Cerebellar nuclear complex (tissue), 1 donor: ENCODE results near the gene AGAP9.
"Not testable (repeated sequence)": the region's sequence is repeated elsewhere in the genome, so short reads cannot be mapped to it uniquely, and the experiment has no call there.

Experiments
- DNase-seq, 2 experiments: peaks; one replicate each; lab custom pipeline; 2025; lab: John Stamatoyannopoulos, UW

The AGAP9 gene

GRCh38 chr10:47523475-47523874 is at the start of gene AGAP9:
Gene AGAP9 (minus strand): TSS chr10:47523638. CDS start chr10:47523526, 112 bp downstream.
- not testable (repeated sequence) for DNase-seq

DNA sequence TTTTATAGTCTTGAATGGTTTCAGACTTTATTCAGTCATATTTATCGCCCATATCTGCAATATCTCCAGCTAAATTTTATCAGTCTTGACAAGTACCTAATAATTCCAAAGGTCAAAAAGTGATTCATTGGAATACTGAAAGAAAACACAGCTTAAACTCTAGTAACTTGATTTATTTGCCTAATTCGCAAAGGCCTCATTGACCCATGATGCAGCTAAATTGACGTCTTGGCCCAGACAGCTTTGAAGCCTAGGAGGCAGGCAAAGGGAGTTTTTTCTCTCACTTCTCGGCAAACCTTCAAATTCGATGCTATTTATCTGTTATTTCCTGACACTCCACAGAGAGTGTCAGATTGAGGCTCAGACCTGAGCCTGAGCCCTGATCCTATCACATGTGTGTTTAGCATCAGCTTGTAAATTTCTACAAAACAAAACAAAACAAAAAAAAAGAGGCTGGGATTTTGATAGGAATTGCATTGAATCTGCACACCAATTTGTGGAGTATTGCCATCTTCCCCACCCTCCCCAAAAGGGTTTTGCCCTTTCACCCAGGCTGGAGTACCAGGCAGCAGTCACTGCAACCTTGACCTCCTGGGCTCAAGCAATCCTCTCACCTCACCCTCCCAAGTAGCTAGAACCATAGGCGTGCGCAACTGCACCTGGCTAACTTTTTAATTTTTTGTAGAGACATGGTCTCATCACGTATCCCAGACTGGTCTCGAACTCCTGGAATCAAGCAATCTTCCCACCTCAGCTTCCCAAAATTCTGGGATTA is 47.9 kb upstream of the AGAP9 start:
- not testable (repeated sequence) for DNase-seq

- not testable (repeated sequence) for DNase-seq
Observed at GRCh38 chr10:47566757-47567156, 43.3 kb upstream of the AGAP9 start.

GRCh38 chr10:47566108-47566699 is 42.8 kb upstream of the AGAP9 start:
- not testable (repeated sequence) for DNase-seq

DNA sequence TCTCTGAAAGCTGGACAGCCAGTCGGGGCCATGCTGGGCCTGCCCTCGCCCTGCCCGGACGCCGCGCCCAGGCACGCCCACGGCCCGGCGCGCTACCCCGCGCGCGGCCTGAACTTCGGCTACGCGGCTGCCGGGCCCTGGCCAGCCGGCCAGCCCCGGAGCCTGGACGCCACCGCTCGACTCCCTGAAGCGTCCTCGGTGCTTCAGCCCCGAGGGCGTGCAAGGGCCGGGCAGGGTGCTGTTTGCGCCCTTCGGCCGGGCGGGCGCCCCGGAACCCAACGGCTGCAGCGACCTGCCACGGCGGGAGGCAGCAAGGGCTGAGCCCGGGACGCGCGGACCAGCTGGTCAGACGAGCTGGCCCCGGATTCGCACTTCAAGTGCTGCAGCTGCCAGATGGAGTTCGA is 42.1 kb upstream of the AGAP9 start:
- DNase-seq: not testable (repeated sequence)

- DNase-seq: not testable (repeated sequence)
Observed at GRCh38 chr10:47564953-47565352, 41.5 kb upstream of the AGAP9 start.

DNA sequence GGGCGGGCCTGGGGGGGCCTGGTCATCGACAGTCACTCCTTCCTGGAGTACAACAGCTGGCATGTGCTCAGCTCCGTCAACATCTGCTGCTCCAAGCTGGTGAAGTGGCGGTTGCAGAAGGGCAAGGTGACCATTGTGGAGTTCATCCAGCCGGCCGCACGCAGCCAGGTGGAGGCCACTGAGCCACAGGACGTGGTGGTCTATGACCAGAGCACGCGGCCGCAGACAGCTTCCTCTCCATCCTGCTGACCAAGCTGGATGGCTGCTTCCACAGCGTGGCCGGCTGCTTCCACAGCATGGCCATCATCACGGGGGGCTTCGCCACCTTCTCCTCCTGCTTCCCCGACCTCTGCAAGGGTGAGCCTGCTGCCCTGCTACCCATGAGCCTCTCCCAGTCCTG is 40.9 kb upstream of the AGAP9 start:
- not testable (repeated sequence) for DNase-seq

GRCh38 chr10:47560452-47560851 is 37.0 kb upstream of the AGAP9 start:
- DNase-seq: not testable (repeated sequence)

DNA sequence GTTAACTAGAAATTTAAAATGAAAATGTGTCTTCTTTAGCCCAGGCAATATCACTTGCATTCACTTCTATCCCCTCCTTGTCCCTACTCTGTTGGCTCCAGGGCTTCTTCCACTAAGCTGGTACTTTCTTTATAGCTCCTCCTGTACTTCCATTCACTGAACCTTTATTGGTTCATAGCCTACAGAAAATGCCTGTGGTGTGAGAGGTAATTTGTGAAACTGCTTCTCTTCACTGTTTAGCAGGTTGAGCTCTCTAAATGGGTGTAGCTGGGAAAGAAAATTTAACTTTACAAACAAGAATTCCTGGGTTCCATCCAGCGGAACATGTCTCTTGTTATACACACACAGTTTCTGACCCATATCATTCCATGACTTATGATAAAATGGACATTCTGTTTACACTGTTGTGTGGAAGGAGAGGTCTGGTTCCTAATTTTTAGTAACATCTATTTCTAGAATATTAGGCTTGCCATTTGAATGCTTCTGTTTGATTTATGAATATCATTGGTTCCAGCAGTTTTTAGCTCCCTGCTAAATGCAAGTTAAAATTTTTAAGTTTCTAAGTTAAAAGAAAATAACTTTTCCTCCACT is 36.4 kb upstream of the AGAP9 start:
- not testable (repeated sequence) for DNase-seq

GRCh38 chr10:47558109-47558508 is 34.7 kb upstream of the AGAP9 start:
- DNase-seq: not testable (repeated sequence)

DNA sequence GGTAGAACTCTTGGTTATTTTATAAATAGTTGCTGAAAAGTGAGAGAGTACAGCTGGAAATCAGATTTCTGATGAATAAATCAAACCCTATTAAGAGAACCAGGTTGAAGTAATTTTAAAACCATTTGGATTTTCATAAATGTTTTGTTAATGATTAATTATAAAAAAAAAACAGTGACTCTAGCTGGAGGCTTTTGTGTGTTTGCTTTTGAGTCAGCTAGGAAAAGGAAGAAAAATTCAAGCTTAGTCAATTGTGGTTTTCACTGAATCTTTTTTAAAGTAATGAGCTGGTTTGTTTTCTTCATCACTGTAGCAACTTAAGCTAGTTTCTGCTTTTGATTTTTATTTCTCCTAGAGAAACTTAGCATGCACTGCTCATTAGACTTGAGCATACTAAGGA is 34.2 kb upstream of the AGAP9 start:
- DNase-seq: not testable (repeated sequence)

DNA sequence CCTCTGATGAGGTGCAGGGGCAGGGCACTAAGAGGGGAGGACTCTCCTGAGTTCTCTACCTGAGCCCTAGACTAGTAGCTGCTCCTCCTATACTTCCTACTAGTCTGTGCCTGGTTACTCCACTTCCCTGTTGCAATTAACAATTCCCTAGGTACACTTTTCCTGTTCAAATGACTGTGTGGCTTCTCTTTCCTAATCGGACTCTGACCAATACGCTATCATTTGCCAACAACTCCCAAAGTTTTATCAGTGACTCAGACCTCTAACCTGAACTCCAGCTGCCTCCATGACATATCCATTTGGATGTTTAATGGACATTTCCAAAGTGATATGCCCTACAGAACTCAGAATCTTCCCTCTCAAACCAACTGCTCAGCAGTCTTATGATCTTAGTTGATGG is 31.9 kb upstream of the AGAP9 start:
- not testable (repeated sequence) for DNase-seq

GRCh38 chr10:47554552-47554951 is 31.1 kb upstream of the AGAP9 start:
- not testable (repeated sequence) for DNase-seq

DNA sequence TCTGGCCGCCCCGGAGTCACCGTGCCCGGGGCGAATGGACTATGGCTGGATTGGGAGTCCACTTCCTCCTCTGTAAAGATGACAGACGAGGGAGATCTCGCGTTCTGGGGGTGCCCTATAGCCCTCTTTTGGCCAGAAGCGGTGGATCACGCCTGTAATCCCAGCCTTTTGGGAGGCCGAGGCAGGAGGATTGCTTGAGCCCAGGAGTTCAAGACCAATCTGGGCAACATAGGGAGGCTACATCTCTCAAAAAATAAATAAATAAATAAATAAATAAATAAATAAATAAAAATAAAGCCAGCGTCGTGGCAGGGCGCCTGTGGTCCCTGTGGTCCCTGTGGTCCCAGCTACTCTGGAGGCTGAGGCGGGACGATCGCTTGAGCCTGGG is 30.4 kb upstream of the AGAP9 start:
- not testable (repeated sequence) for DNase-seq

GRCh38 chr10:47553214-47553859 is 29.9 kb upstream of the AGAP9 start:
- DNase-seq: peak in 1 of 2 experiments; percentile 51

DNA sequence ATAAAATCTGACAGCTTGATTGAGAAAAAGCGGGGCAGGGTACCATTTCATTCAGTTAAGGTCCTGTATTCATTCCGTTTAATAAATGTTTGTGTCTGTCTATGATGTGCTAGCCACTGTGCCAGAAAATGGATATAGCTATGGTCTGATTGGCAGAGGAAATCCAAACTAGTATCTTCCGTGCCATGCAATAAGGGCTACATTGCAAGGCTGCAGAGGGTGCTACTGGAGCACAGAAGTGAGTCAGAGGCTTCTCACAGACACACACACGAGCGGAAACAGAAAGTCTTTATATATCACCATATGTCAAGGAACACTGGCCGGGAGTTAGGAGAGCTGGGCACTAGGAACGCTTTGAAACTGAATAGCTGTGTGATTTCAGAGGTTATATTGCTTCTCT is 29.3 kb upstream of the AGAP9 start:
- not testable (repeated sequence) for DNase-seq

DNA sequence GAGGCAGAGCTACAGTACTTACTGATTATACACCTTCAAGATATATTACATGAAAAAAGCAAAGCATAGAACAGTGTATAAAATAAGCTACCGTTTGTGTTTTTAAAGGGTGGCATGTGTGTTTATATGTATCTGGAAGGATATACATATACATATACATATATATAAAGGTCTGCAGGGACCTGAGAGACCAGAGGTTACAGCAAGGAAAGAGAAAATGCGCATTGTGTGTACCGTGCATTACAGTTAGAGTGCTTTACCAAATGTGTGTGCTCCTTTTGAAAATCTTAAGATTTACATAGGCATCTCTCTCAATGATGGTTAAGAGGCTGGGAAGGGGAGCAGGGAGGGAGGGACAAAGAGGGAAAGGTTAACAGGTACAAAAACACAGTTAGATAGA is 23.8 kb upstream of the AGAP9 start:
- DNase-seq: not testable (repeated sequence)

GRCh38 chr10:47536430-47536829 is 13.0 kb upstream of the AGAP9 start:
- DNase-seq: not testable (repeated sequence)

DNA sequence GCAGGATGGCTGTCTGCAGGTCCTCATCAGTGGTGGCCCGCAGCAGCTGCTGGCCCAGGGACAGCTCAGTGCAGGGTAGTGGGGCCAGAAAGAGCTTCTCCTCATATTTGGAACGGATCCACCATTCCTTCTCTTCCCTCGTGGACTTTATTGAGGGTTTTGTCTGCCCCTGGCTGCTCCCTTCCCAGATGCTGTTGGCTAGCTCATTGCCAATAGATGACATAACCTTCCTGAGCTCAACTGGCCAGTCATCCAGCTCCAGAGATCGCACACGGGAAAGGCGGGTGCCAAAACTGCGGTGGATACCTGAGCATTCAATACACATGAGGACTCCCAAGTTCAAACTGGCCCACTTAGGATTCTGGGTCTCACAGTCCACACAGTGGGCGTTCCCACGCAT is 21.1 kb downstream of the AGAP9 start:
- not testable (repeated sequence) for DNase-seq

DNA sequence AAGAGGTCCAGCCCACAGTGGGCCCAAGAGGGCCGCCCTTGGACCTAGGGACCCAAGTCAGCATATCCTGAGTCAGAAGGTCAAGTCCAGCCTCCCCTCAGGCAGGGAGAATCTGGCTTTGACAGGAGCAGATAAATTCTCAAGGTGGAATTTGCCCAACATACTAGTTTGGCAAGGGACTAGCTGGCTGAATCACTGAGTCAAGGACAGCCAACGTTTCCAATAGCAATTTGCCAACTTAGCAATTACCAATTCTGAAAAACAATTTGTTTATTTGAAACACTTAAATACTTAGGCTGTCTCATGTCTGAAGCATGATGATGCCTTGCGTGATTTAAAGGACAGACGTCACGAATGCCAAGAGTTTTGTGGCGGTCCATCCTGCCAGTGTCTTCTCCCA is 29.2 kb downstream of the AGAP9 start:
- DNase-seq: not testable (repeated sequence)

- not testable (repeated sequence) for DNase-seq
Observed at GRCh38 chr10:47491600-47491999, 31.8 kb downstream of the AGAP9 start, which contains the start of gene FAM25G. Gene FAM25G (minus strand): TSS chr10:47491700. CDS start chr10:47491674, 26 bp downstream.

DNA sequence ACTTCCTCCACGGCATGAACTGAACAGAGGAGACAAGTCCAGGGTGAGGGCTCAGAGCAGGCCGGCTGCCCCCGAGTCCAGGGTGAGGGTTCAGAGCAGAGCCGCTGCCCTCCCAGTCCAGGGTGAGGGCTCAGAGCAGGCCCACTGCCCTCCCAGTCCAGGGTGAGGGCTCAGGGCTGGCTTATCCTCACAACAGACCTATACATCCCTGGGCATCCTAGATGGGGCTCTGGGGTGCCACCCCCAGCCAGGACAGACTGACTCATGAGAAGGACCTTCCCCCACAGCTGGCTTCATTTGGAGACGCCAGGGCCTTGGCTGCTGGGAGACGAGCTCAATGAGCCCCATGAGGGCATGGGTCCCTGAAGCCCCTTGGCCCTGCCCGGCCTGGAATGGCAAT is 33.8 kb downstream of the AGAP9 start:
- not testable (repeated sequence) for DNase-seq
